PC-9 (cell line): Measurements from ENCODE around the gene CDC5L.

Experiments used
- EZH2 ChIP-seq: fragments of 200-600 bp; sonication (generic); IDR thresholded peaks from 2 replicates; pipeline ENCODE4 v1.8.0; 2017; ENCODE audit warnings: antibody characterized with exemption, low read depth
- TF ChIP-seq, protein P1 (sequence below): fragments of 200-600 bp; sonication (generic); conservative IDR thresholded peaks from 2 replicates; pipeline ENCODE4 v1.6.1; 2017; ENCODE audit warnings: mixed run types, antibody characterized with exemption, mild to moderate bottlenecking, moderate library complexity

DNA sequence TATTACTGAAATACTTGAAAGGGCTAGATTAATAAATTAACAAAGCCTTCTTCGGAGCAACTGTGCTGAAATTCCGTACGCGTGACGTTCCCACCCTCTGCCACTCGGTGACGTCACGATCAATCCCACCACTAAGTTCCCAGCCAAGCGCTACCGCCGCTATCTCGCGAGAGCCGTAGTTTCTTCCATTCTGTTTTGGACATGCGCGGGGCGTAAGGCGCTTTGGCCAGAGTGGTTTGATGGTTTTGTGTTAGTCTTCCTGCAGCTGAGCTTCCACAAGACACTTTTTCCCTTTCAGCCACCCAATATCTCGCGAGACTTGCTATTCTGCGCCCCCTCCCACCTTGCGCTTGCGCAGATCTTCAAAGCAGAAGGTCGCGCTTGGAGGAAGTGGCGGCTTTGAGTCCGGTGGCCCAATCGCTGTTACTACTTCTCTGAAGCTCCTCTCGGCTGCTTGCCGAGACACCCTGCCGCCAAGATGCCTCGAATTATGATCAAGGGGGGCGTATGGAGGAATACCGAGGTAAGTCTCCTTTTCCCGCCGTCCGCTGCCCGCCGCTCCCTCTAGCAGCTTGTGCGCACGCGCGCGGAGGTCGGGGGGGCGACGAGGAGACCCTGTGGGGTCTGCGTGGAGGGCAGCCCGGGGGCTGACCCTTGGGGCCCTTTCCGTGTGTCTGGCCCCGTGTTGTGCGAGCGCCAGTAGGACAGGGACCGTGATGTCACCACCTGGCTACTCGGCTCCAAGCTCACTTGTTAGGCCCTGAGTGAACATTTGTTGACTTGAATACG lies at the start of gene CDC5L:
- TF ChIP-seq, protein P1, sequence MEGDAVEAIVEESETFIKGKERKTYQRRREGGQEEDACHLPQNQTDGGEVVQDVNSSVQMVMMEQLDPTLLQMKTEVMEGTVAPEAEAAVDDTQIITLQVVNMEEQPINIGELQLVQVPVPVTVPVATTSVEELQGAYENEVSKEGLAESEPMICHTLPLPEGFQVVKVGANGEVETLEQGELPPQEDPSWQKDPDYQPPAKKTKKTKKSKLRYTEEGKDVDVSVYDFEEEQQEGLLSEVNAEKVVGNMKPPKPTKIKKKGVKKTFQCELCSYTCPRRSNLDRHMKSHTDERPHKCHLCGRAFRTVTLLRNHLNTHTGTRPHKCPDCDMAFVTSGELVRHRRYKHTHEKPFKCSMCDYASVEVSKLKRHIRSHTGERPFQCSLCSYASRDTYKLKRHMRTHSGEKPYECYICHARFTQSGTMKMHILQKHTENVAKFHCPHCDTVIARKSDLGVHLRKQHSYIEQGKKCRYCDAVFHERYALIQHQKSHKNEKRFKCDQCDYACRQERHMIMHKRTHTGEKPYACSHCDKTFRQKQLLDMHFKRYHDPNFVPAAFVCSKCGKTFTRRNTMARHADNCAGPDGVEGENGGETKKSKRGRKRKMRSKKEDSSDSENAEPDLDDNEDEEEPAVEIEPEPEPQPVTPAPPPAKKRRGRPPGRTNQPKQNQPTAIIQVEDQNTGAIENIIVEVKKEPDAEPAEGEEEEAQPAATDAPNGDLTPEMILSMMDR: no peak
- no peak for TF ChIP-seq EZH2
